GM20431 (cell line): ENCODE data around the gene CD72.

Source experiments
- in situ Hi-C: fragments of 300-500 bp; cut with MseI, MboI; formaldehyde crosslinking; loops from one replicate; pipeline ENCODE4 v1.15.0; 2020; ENCODE audit warnings: low sequenced_read_pairs; ENCODE audit not compliant: unreplicated experiment

Gene CD72

GRCh38 chr9:35618325-35618727, at the start of gene CD72:
Gene CD72 (minus strand): TSS chr9:35618413. CDS start chr9:35618303, 110 bp downstream.
- in situ Hi-C loops, result no loop called here

- in situ Hi-C loops, result no loop called here
These were observed 49.7 kb upstream of the CD72 start for GRCh38 chr9:35667939-35668338.

GRCh38 chr9:35666549-35666948, 48.3 kb upstream of the CD72 start:
- in situ Hi-C loops, result no loop called here

GRCh38 chr9:35666045-35666444, 47.8 kb upstream of the CD72 start:
- in situ Hi-C loops, result no loop called here

GRCh38 chr9:35665471-35665818, 47.2 kb upstream of the CD72 start:
- in situ Hi-C loops, result no loop called here

- in situ Hi-C loops, result no loop called here
These were observed 46.6 kb upstream of the CD72 start, which contains the start of gene ARHGEF39 for GRCh38 chr9:35664531-35665470. Gene ARHGEF39 (minus strand): TSS chr9:35665195. CDS start chr9:35665169, 26 bp downstream.

GRCh38 chr9:35662437-35662836, 44.2 kb upstream of the CD72 start:
- in situ Hi-C loops, result no loop called here

- in situ Hi-C loops, result no loop called here
These were observed 43.6 kb upstream of the CD72 start for GRCh38 chr9:35661756-35662350.

- in situ Hi-C loops, result no loop called here
These were observed 42.8 kb upstream of the CD72 start for GRCh38 chr9:35660966-35661415.

- in situ Hi-C loops, result no loop called here
These were observed 41.1 kb upstream of the CD72 start for GRCh38 chr9:35659340-35659739.

- in situ Hi-C loops, result no loop called here
These were observed 40.7 kb upstream of the CD72 start for GRCh38 chr9:35658968-35659220.

GRCh38 chr9:35658137-35658967, 40.1 kb upstream of the CD72 start, which contains the start of gene CCDC107:
Gene CCDC107 (plus strand): TSS chr9:35658292. CDS start chr9:35658380, 88 bp downstream.
- in situ Hi-C loops, result no loop called here

- in situ Hi-C loops, result no loop called here
These were observed 39.4 kb upstream of the CD72 start, which contains the start of gene RMRP for GRCh38 chr9:35657546-35658136. Gene RMRP (minus strand): TSS chr9:35658019.

- in situ Hi-C loops, result no loop called here
These were observed 38.8 kb upstream of the CD72 start for GRCh38 chr9:35656831-35657545.

- in situ Hi-C loops, result no loop called here
These were observed 38.1 kb upstream of the CD72 start for GRCh38 chr9:35656348-35656747.

GRCh38 chr9:35653611-35654010, 35.4 kb upstream of the CD72 start:
- in situ Hi-C loops, result no loop called here

- in situ Hi-C loops, result no loop called here
These were observed 34.6 kb upstream of the CD72 start for GRCh38 chr9:35652829-35653209.

- in situ Hi-C loops, result no loop called here
These were observed 34.0 kb upstream of the CD72 start for GRCh38 chr9:35651956-35652828.
